H54 (cell line): ENCODE measurements around the gene TNIP2.
"Not testable (repeated sequence)": the region's sequence is repeated elsewhere in the genome, so short reads cannot be mapped to it uniquely, and the experiment has no call there.

Experiments used
- DNase-seq: peaks from one replicate; pipeline ENCODE4 v3.0.0; 2011; ENCODE audit warnings: low spot score, mixed read lengths; ENCODE audit not compliant: insufficient read length
- FAIRE-seq: peaks from 3 replicates; lab custom pipeline; 2011; peaks lifted over from hg19 to GRCh38; lab: Jason Lieb, UNC
- POLR2A ChIP-seq: IDR thresholded peaks from 2 replicates; pipeline ENCODE4 v1.6.1; 2011; ENCODE audit warnings: low read depth, mild to moderate bottlenecking, low read length

TNIP2 gene

DNA sequence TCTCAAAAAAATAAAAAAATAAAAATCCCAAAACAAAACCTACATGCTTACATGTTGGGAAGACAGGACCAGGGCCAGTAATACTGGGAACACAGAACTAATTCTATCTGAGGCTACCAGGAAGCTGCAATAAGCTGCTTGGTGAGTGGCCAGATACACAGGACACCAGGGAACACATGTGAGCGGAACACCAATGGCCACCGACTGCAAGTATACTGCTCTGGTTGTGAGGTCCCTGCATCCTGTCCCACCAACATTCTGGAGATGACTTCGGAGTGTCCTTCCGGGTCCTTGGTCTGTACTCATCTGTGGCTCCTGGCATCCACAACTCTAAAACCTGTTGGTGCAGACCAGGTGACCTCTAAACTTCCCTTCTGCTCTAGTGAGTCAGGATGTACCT, 2.7 kb downstream of the TNIP2 start:
- FAIRE-seq, result no peak
- TF ChIP-seq POLR2A, result no peak
- no peak for DNase-seq

DNA sequence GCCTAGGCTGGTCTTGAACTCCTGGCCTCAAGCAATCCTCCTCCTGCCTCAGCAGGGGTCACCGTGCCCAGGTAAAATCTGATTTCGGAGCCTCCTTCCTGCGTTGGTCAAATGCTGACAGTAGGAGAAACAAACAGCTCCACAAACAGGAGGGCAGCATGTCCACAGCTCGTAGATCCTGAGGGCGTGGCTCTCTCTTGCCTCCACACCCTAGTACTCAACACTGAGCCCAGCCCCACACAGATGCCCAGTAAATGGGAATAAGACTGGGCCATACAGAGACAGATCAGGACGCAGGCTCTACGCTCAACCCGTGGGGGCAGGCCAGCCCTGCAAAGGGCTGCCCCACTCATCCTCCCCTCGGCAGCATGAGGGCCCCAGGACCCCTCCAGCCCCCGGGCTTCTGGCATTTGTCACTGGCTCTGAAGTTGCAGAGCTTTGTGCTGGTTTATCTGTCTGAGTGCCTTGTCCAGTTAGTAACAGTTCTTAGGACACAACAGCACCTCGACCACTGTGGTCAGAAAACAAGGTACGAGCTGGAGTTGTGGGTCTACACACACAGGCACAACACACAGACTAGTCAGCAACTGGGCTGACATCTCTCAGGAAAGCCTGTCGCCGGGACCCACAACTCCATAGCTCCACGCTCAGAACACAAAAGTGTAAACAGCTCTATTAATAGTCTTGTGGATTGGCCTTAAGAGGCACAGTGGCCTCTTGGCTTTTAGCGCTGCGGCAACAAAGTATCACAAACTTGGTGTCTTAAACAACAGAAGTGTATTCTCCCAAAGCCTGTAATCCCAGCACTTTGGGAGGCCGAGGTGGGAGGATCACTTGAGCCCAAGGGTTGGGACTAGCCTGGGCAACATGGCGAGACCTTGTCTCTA, 5.2 kb downstream of the TNIP2 start:
- TF ChIP-seq POLR2A, result no peak
- no peak for FAIRE-seq
- no peak for DNase-seq

DNA sequence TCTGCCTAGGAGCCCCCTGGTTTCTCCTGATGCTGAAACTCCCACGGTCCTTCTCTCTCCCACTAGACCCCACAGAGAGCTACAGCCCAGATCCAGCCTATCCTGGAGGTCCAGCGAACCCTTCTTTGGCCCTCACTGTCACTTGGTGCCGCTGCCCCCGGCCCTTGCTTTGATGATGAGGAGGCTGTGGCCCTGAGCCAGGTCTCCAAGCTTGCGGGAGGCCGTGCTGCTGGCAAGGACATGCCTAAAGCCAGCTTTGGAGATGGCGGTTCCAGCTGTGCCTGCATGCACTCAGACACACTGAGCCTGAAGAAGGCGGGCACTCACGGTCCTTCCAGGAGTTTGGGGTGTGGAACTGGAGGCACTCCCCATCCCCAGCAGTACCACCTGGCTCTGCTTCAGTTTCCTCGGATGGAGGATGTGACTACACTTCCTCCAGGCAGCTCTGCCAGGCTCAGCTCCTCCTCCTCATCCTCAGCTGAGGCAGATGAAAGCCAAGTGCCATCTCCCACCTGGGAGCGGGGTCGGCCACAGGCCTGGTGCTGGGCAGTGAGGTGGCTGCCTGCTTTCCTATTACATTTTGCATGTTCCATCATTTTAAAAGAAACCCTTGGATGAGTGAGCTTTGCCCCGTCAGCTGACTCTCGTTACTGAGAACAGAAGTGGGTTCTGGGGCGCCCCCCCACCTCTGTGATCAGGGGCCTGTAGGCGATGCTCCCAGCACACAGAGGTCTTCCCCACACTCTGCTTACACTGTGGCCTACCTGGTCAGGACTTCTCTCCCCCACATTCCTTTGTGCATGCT, 9.0 kb downstream of the TNIP2 start:
- DNase-seq, result no peak
- FAIRE-seq, result no peak
- TF ChIP-seq POLR2A, result no peak

DNA sequence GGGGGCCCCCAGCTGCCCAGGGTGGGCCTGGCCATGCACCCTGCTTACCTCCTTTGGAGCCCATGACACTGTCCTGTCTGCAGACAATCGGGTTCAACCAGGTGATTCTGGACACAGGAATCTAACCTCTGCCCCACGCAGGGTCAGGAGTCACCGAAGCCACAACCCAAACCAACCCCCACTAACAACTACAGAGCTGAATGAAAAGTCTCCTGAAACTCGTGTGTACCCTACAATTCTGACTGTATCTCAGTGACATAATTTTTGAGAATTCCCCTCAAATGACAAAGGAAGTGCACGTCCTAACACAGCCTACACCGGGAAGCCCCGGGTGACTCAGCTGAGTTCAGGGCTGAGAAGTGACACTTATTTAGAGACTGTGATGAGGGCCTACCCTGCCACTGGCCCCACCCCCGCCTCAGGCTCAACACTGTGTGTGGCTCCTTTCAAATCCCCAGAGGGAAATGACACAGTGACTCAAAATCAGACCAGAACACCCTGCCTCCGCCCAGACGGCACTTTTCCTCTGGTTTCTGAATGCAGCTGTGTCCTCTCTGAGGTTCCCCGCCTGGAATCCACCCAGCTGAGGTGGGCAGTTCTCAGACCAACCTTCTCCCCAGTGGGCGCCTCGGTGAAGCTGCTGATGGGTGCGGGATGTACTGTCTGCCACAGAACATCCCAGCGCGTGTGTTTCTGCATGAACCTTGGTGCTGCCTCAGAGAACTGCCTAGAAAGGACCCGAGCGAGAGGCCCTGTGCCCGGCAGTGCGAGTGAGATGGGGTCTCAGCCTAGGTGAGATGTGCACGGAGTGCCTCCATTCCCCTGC, 9.9 kb downstream of the TNIP2 start:
- DNase-seq (peak; percentile 56), FAIRE-seq (no peak)

DNA sequence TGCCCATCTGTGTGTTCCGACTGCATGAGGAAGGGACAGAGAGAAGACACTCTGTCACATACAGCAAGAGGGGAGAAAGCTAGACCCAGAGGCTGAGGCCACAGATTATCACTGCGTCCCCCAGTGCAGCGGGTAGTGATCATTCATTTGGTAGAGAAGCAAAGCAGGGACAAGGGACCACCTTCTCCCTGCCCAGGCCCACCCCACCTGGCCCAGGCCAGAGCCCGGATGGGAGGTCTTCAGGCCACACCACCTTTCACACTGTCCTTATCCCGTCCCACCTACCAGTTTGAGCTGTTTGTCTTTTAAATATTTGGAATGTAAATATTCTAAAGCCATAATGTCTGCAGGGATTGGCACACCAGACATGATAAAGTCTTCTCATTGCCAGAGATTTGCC, 10.6 kb downstream of the TNIP2 start:
- DNase-seq (no peak), FAIRE-seq (no peak)
- no peak for TF ChIP-seq POLR2A

More for the DNA sequence above, 9.9 kb downstream of the TNIP2 start:
- no peak for TF ChIP-seq POLR2A

DNA sequence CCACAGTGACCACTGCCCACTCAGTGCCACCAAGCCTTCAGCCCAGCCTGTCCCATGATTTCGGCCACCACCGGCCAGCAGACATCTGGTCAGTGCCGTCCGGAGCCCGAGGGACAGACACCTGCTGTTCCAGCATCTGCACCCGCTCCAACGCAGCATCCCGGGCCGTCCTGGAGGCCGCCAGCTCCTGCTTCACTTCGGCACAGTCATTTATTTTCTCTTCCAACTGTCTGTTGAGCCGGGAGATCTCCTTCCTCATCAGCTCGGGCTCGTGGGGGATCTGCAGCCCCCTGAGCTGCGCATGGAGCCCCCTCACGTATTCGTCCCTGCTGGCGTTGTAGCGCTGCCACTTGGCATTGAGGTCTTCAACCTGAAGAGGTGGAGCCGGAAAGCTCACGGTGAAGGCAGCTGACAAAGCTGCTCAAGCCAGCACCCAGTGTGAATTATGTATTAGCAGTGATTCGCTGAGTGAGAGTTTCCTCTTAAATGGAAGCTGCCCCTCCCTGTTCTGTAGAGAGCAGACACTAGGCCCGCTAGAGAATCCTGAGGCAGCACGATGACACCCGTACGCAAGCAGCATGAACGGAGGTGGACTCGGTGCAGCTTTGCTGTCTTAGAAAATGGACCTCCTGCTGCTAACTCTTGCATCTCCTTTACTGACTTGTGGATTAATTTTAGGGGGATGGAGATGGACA, 11.4 kb downstream of the TNIP2 start:
- FAIRE-seq (no peak), DNase-seq (no peak)
- no peak for TF ChIP-seq POLR2A

DNA sequence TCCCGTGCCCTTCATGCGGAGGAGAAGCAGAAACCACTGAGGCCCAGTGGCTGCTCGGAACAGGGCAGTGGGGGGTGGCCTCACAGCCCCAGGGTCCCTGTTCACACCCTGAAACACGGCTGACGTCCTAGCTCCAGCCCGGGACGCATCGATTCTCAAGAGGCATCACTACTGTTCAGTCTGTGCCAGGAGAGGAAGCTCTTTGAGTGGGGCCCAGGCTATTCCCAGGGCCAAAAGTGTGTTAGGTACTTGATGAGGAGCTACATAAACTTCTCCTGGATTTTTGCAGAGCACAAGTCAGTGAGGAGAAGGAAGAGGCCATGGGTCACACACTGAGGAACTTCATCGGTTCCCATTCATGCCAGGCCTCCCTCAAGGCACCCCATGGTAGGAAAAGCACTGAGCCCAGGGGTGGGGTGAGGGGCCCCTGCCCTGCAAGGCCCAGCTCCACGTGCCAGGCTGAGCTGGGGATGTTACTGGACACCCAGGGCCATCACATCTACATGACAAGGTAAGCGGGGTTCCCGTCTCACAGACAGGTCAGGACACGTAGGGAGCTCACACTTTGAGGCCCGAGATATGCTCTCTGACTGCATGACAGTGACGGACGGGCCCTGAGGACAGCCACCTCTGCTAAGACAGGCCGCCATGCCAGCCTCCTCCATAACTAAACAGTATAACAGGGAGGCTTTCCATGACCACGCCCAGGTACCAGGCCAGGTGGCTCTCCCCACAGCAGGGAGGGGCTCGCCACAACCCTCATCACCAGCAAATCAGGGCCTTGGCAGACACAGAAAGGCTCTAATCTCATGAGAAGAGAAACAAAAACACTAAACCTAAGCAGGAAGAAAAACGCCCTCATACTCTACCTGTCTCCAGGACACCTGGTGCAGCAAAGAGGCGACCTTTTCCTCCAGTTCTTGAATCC, 12.4 kb downstream of the TNIP2 start:
- TF ChIP-seq POLR2A, result no peak
- DNase-seq, result no peak
- no peak for FAIRE-seq

DNA sequence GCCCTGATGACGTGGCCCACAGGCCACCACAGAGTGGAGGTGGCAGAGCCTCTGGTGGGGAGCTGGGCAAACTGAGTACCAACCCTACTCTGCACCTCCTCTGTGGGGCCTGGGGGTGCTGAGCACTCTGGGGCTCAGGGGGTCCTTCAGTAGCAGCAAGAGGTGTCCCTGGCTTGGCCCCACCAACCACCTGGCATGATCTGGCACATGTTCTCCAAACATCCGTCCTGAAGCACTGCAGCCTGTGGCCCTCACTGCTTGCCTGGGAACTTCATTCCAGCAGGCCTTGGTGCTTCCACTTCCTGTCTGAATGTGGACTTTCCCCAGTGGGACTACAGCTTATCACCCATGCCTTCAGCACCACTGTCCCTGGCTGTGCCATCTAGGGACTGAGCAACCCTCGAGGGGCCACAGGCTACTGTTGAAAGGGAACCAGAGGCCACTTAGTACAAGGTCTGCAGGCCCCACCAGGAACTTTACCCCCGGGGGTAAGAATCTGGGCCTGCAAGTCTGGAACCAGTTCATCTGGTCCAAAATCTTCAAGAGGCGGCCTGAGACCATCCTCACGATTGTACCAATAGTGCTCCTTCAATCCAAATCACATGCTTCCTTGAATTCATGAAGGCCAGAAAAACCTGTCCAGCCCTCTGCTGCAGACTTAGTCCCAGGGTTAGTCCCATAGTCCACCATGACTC, 13.2 kb downstream of the TNIP2 start:
- DNase-seq (no peak), FAIRE-seq (no peak)
- TF ChIP-seq POLR2A, result no peak

DNA sequence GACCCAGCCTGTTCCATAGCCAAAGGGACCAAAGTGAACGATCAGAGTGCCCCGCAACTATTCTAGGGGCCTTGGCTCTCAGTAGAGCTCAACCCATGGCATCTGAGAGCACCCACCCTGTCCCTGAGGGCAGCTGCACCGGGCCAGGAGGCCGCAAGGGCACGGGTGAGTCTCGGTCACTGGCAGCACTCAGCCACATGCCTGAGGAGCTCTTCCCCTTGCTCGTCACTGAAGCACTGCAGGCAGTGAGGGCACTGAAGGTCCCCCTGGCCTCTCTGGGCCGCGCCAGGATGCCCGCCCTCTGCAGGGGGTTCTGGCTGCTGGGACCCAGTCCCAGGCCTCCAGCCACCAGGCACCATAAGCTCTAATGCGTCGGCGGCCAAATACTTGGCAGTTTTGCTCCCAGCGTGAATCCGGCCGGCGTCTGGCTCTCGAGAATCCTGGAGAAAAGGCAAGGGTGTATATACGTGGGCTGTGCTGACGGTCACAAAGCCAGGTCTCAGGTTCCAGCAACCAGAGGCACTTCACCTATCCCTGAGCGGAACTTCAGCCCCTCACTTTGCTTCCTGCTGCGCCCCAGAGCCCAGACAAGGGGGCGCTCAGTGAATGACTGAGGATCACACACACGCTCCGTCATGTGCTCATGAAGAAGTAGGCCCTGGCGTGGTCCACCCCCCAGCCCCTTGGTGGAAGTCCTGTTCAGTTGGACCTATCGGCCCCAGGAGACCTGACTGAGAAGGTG, 13.9 kb downstream of the TNIP2 start:
- DNase-seq (no peak), FAIRE-seq (no peak)
- no peak for TF ChIP-seq POLR2A

DNA sequence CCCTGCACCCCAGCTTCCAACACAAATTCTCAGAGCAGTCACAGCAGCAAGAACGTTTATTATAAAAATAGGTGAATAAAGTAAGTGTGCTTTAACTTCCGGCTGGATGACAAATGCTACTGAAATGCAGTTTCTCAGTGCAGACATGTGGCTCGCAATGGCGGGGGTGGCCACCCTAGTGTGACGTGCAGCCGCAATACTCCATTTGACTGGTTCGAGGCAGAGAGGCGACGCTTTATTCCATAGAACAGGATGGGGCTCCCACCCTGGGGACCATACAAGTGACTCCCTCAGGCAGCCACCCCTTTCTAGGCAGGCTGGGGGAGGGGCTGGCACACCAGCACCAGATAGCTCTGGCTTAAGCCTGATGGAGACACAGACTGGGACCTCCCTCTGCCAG, 14.5 kb downstream of the TNIP2 start:
- DNase-seq (no peak), FAIRE-seq (no peak)
- TF ChIP-seq POLR2A, result no peak

DNA sequence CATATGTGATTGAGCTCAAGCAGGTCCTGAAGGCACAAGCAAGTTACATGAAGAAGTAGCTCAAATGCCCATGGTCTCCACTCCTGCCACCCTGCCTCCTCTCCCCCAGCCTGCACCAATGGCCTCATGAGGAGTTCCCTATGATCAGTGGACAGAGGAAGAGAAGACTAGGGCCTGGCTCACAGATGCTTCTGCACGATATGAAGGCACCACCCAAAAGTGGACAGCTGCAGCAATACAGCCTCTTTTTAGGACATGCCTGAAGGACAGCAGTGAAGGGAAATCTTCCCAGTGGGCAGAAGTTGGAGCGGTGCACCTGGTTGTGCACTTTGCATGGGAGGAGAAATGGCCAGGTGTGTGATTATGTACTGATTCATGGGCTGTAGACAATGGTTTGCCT, 17.8 kb downstream of the TNIP2 start:
- FAIRE-seq, DNase-seq: not testable (repeated sequence)
